Measurements from ENCODE around the gene ARF6.

ARF6 gene

GRCh38 chr14:49928015-49928414 lies 35.1 kb downstream of the ARF6 start:
- TF ChIP-seq TAF1 (IDR thresholded peaks at IDR 0.05; ENCODE audit: borderline replicate concordance, insufficient read depth, low read length) (no peak), SIN3A (IDR thresholded peaks at IDR 0.05; ENCODE audit: borderline replicate concordance, insufficient read depth, low read length) (no peak), FOXP2 (optimal IDR thresholded peaks at IDR 0.05; ENCODE audit: borderline replicate concordance, extremely low read depth, extremely low read length, insufficient read depth) (no peak), POLR2AphosphoS5 (IDR thresholded peaks at IDR 0.05; ENCODE audit: low read depth, low read length) (no peak)

- TF ChIP-seq POLR2AphosphoS5 (IDR thresholded peaks at IDR 0.05; ENCODE audit: low read depth, low read length) (no peak), SIN3A (IDR thresholded peaks at IDR 0.05; ENCODE audit: borderline replicate concordance, insufficient read depth, low read length) (no peak), TAF1 (IDR thresholded peaks at IDR 0.05; ENCODE audit: borderline replicate concordance, insufficient read depth, low read length) (no peak), FOXP2 (optimal IDR thresholded peaks at IDR 0.05; ENCODE audit: borderline replicate concordance, extremely low read depth, extremely low read length, insufficient read depth) (no peak)
- TF ChIP-seq, protein P1, sequence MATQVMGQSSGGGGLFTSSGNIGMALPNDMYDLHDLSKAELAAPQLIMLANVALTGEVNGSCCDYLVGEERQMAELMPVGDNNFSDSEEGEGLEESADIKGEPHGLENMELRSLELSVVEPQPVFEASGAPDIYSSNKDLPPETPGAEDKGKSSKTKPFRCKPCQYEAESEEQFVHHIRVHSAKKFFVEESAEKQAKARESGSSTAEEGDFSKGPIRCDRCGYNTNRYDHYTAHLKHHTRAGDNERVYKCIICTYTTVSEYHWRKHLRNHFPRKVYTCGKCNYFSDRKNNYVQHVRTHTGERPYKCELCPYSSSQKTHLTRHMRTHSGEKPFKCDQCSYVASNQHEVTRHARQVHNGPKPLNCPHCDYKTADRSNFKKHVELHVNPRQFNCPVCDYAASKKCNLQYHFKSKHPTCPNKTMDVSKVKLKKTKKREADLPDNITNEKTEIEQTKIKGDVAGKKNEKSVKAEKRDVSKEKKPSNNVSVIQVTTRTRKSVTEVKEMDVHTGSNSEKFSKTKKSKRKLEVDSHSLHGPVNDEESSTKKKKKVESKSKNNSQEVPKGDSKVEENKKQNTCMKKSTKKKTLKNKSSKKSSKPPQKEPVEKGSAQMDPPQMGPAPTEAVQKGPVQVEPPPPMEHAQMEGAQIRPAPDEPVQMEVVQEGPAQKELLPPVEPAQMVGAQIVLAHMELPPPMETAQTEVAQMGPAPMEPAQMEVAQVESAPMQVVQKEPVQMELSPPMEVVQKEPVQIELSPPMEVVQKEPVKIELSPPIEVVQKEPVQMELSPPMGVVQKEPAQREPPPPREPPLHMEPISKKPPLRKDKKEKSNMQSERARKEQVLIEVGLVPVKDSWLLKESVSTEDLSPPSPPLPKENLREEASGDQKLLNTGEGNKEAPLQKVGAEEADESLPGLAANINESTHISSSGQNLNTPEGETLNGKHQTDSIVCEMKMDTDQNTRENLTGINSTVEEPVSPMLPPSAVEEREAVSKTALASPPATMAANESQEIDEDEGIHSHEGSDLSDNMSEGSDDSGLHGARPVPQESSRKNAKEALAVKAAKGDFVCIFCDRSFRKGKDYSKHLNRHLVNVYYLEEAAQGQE (IDR thresholded peaks at IDR 0.05; ENCODE audit: insufficient read depth in 1 of 2, low read depth in 2 of 2, low read length in 2 of 2) = no peak
These were observed 37.8 kb downstream of the ARF6 start for GRCh38 chr14:49930720-49931119.

- no peak for TF ChIP-seq POLR2AphosphoS5 (IDR thresholded peaks at IDR 0.05; ENCODE audit: low read depth, low read length)
- no peak for TF ChIP-seq FOXP2 (optimal IDR thresholded peaks at IDR 0.05; ENCODE audit: borderline replicate concordance, extremely low read depth, extremely low read length, insufficient read depth)
- no peak for TF ChIP-seq SIN3A (IDR thresholded peaks at IDR 0.05; ENCODE audit: borderline replicate concordance, insufficient read depth, low read length)
- TF ChIP-seq, protein P1 (IDR thresholded peaks at IDR 0.05; ENCODE audit: insufficient read depth in 1 of 2, low read depth in 2 of 2, low read length in 2 of 2) = no peak
- no peak for TF ChIP-seq TAF1 (IDR thresholded peaks at IDR 0.05; ENCODE audit: borderline replicate concordance, insufficient read depth, low read length)
These were observed 38.6 kb downstream of the ARF6 start for GRCh38 chr14:49931523-49931922.

DNA sequence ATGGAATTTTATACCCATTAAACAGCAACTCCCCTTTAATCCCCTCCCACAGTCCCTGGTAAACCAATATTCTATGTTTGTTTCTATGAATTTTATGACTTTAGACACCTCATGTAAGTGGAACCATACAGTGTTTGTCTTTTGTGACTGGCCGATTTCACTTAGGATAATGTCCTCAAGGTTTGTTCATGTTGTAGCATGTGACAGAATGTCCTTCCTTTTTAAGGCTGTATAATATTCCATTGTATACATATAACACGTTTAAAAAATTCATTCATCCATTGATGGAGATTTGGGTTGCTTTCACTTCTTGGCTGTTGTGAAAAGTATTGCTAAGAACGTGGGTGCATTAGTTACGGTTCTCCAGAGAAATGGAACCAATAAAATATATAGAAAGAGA lies 40.2 kb downstream of the ARF6 start:
- no peak for TF ChIP-seq POLR2AphosphoS5 (IDR thresholded peaks at IDR 0.05; ENCODE audit: low read depth, low read length)
- TF ChIP-seq SIN3A (IDR thresholded peaks at IDR 0.05; ENCODE audit: borderline replicate concordance, insufficient read depth, low read length) = no peak
- no peak for TF ChIP-seq TAF1 (IDR thresholded peaks at IDR 0.05; ENCODE audit: borderline replicate concordance, insufficient read depth, low read length)
- TF ChIP-seq, protein P1 (IDR thresholded peaks at IDR 0.05; ENCODE audit: insufficient read depth in 1 of 2, low read depth in 2 of 2, low read length in 2 of 2) = no peak
- TF ChIP-seq FOXP2 (optimal IDR thresholded peaks at IDR 0.05; ENCODE audit: borderline replicate concordance, extremely low read depth, extremely low read length, insufficient read depth) = no peak

DNA sequence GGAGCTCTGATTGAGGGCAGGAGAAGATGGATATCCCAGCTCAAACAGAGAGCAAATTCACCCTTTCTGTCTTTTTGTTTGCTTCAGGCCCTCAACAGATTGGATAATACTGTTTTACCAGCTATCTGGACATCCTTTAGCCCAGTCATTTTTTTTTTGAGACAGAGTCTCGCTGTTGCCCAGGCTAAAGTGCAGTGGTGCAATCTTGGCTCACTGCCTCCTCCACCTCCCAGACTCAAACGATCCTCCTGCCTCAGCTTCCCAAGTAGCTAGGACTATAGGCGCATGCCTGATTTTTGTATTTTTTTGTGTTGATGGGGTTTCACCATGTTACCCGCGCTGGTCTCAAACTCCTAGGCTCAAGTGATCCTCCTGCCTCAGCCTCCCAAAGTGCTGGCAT lies 40.8 kb downstream of the ARF6 start:
- TF ChIP-seq POLR2AphosphoS5 (IDR thresholded peaks at IDR 0.05; ENCODE audit: low read depth, low read length) (no peak), SIN3A (IDR thresholded peaks at IDR 0.05; ENCODE audit: borderline replicate concordance, insufficient read depth, low read length) (no peak), TAF1 (IDR thresholded peaks at IDR 0.05; ENCODE audit: borderline replicate concordance, insufficient read depth, low read length) (no peak), FOXP2 (optimal IDR thresholded peaks at IDR 0.05; ENCODE audit: borderline replicate concordance, extremely low read depth, extremely low read length, insufficient read depth) (no peak)
- TF ChIP-seq, protein P1 (IDR thresholded peaks at IDR 0.05; ENCODE audit: insufficient read depth in 1 of 2, low read depth in 2 of 2, low read length in 2 of 2) = no peak
